Fibroblast of skin of abdomen (primary cell): ENCODE data around the gene FBXO10. TPM values are rescaled to one million over a fixed set of nuclear protein-coding genes. Genes with fewer than 3 reads are reported as not detected.
"Not testable (repeated sequence)": the region's sequence is repeated elsewhere in the genome, so short reads cannot be mapped to it uniquely, and the experiment has no call there.

Source experiments
- DNase-seq: peaks from one replicate; pipeline ENCODE4 v3.0.0-alpha.2; 2013
- polyA plus RNA-seq, 2 experiments: library from polyadenylated mRNA; unstranded; fragments of 120-200 nt; gene quantifications; one replicate each; pipeline ENCODE4 v1.2.1, GENCODE V29; 2013; ENCODE audit not compliant: insufficient read length in 2 of 2

Gene FBXO10
- polyA plus RNA-seq (2013, experiment 1 of 2; ENCODE audit: insufficient read length) = 8.4 TPM
- 8.7 TPM for polyA plus RNA-seq (2013, experiment 2 of 2; ENCODE audit: insufficient read length)

GRCh38 chr9:37575921-37576721 is at the start of gene FBXO10:
FBXO10 (minus strand) TSS chr9:37576380; CDS start chr9:37541768, 34,612 bp downstream.
- DNase-seq = peak; percentile 70

GRCh38 chr9:37625758-37626147 is 49.6 kb upstream of the FBXO10 start:
- no peak for DNase-seq

- no peak for DNase-seq
Measured at GRCh38 chr9:37625036-37625757, 49.0 kb upstream of the FBXO10 start.

- DNase-seq = no peak
Measured at GRCh38 chr9:37624073-37624472, 47.9 kb upstream of the FBXO10 start.

DNA sequence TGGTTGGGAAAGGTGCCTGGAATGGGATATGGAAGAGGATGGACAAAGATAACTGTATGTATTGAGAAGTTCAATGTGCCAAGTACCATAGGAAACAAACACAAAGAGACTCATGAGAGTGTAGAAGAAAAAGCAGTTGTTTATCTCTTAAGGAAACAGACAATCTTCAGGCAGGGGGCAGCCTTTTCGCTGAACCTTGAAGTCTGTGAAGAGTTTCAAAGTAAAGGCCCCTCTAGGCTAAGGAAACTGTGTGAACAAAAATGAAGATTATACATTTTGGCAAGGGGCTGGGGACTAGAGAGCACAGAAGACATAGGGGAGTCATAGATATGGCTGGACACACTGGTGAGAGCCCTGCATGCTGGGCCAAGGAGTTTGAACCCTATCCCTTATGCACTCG is 47.1 kb upstream of the FBXO10 start:
- DNase-seq = no peak

GRCh38 chr9:37622462-37622861 is 46.3 kb upstream of the FBXO10 start:
- DNase-seq = peak; percentile 23

- DNase-seq = no peak
Measured at GRCh38 chr9:37621273-37622121, 45.3 kb upstream of the FBXO10 start.

- DNase-seq = no peak
Measured at GRCh38 chr9:37620396-37620795, 44.2 kb upstream of the FBXO10 start.

- no peak for DNase-seq
Measured at GRCh38 chr9:37619806-37620205, 43.6 kb upstream of the FBXO10 start.

DNA sequence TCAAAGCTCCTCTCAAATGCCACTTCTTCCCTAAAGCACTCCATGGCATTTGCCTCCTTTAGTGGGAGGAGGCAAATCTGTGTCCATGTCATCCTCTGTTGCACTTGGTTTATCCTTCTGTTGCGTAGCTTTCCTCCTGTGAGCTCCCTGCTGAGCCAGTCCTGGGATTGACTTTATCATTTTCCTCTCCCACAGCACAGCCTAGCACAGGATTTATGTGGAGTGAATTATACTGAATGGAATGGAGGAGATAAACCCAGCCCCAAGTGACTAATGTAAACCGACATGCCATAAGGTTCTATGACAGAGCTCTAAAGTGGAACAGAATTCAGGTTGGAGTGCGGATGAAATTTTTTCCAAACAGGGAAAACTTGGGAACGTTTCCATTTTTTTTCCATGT is 42.6 kb upstream of the FBXO10 start:
- peak; percentile 66 for DNase-seq

DNA sequence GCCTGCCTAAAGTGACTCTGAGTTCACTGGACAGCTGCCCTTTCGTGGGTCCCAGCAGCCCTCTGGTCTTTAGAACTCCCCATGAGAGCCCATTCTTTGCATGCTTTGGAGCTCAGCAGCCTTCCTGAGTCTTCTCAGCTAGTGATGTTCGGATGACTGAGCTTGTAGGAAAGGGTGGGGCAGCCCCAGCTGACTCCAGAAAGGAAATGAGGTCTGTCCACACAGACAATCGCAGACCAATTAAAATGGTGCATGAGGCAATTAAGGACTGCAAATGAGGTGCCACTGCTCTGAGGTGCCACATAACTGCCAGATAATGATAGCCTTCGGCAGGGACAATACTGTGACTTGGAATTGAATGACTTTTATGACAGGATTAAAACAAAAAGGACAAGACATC is 41.7 kb upstream of the FBXO10 start:
- DNase-seq = peak; percentile 44

DNA sequence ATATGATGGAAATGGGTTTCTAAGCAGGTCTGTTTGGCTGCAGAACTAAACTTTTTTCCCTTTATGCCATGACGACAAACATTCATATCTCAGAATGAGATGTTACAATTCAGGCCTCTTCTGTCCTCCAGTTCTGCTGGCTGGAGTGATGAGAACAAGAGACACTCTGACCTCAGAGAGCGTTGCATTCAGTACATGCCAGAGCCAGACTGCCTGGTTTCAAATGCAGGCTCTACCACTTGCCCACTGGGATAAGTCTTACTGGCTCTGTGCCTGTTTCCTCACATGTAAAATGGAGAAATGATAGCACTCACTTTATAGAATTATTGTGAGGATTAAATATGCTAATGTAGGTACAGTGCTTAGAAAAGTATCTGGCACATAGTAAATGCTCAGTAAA is 41.0 kb upstream of the FBXO10 start:
- DNase-seq = no peak

DNA sequence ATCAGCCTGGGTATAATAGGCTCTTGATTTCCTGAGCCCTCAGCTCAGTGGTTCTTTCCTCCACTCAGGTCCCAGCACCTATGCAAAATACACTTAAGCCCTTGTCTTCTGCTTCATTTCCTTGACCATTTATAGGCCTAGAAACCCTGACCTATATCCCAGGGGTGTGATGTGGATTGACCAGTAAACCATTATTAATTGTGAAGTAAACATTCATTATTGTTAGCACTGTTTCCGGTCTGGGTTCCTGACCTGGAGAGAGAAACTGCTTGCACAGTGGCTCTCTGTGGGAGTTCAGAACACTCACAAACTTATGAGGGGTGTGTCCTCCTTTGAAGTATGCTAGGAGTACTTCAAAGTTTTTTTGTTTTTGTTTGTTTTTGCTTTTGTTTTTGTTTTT is 35.8 kb upstream of the FBXO10 start:
- no peak for DNase-seq

DNA sequence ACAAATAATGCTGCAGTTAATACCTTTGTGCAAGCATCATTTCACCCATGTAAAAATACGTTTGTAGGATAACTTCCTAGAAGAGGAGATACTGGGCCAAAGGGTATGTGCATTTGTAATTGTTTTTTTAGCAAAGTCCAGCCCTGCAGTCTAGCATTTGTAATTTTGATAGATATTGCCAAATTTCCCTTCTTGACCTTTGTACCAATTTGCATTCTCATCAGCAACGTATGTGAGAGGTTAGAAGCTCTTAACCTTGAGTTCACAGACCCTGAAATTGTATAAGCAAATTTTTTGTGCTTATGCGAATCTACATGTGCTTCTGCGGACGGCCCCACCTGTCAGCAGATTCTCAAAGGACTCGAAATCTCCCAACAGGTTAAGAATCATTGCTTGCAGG is 34.8 kb upstream of the FBXO10 start:
- DNase-seq = no peak

DNA sequence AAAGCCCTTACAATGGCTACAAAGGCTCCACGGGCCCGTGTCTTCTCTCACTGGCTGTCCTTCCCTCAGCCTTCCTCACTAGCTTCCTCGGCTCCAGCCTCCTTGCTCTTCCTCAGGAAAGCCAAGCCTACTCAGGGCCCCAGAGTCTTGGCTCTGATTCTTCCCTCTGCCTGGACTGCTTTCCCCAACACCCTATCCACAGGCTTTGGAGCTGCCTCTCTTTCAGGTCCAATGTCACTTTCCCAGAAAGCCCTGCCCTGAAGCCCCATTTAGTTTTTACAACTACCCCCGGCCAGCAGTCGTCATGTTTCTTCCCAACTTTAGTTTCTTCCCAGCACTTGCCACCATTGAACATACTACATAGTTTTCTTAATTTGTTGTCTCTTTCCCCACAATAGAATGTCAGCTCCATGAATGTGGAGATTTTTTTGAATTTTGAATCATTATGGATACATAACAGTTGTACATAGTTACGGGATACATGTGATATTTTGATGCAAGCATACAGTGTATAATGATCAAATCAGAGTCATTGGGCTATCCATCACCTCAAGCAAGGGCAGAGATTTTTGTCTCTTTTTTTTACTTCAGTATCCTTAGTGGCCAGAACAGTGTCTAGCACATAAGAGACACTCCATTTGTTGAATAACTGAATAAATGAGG is 33.7 kb upstream of the FBXO10 start:
- no peak for DNase-seq

- DNase-seq = no peak
Measured at GRCh38 chr9:37608250-37608649, 32.1 kb upstream of the FBXO10 start.

- DNase-seq = no peak
Measured at GRCh38 chr9:37604296-37604695, 28.1 kb upstream of the FBXO10 start.

DNA sequence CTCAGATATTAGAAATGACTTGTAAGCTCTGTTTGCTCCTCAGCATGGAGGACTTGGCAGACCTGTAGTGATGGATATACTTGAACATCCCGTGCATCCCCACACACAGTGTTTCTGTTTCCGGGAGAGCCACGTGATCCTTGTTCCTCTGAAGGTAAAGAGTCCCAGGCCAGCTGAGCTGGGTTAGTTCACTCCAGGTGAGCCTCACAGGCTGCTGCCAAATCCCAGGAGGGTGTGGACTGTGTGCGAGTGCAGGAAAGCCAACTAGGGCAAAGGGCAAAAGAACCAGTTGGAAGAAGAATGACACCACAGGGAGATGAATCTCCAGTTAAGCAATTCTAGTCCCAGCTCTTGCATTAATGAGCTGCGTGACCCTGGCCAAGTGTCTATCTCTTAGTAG is 26.6 kb upstream of the FBXO10 start:
- no peak for DNase-seq

GRCh38 chr9:37602061-37602460 is 25.9 kb upstream of the FBXO10 start:
- DNase-seq = not testable (repeated sequence)

DNA sequence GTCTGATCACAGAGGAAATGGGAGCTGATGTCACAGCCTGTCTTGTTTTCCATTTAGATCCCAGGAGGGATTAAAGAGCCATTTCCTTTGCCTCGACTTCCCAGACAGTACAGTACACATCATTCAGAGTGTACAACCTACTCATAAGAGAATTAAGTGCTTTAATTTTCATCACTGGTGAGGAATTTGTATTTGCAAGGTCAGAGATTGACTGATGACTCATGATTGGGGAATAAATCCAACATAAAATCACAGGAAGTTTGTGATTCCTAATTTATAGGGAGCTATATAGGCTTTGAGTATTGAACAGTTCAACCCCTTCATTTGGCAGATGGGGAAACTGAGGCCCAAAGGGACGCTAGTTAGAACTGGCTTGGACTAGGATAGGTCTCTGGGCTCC is 20.3 kb upstream of the FBXO10 start:
- DNase-seq = no peak

DNA sequence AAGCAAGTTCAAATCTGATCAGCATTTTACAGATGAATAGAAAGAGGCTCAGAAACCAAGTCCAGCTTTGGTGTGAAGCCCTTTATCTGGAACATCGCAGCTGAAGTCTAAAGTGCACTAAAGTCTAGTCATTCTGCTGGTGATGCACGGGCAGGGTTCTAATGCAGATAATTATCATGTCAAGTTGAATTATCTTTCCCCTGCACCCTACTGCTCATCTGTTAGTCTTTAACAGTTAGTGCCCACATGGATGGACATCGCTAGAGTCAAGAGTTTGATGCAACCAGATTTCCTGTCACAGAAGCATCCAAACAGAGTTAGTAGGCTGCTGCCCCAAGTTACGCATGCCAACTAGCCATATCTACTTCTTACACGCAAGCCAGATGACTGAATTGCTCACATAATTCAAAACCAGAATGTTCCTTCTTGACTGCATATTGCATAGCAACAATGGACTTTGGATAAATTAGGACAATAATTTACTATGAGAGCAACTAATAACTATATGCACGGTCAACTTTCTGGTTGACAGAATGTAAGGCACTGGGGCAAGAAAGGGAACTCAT is 17.8 kb upstream of the FBXO10 start:
- no peak for DNase-seq
